Muscle of arm (tissue), 12 donors: ENCODE measurements around the gene PDPR. TPM values are rescaled to one million over a fixed set of nuclear protein-coding genes. Genes with fewer than 3 reads are reported as not detected.
"Not testable (repeated sequence)": the region's sequence is repeated elsewhere in the genome, so short reads cannot be mapped to it uniquely, and the experiment has no call there.

Source experiments
- DNase-seq: peaks from one replicate; pipeline ENCODE4 v3.0.0-alpha.2; 2013
- polyA plus RNA-seq, 12 donors: library from polyadenylated mRNA; unstranded; fragments of 120-200 nt; gene quantifications; one replicate each; pipeline ENCODE4 v1.2.1, GENCODE V29; 2013; ENCODE audit not compliant: insufficient read length in 12 of 12

PDPR gene
- polyA plus RNA-seq, 12 donors = 15.4 to 59.3 (median 22.9) TPM

DNA sequence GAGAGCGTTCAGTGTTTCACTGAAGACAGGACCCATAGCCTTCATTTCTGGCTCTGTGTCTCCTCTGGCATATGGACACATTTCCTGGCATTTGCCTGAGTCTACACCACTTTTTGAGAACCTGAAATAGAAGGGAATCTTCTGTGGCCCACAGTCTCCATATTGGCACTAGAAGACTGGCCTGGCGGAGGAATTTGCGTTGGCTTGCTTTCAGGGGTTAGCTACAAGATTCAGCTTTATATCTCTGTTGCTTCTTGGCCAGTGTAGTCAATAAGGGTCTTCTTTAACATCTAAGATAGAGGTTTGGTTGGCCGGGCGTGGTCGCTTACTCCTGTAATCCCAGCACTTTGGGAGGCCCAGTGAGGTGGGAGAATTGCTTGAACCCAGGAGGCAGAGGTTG, 46.7 kb downstream of the PDPR start:
- DNase-seq = no peak

DNA sequence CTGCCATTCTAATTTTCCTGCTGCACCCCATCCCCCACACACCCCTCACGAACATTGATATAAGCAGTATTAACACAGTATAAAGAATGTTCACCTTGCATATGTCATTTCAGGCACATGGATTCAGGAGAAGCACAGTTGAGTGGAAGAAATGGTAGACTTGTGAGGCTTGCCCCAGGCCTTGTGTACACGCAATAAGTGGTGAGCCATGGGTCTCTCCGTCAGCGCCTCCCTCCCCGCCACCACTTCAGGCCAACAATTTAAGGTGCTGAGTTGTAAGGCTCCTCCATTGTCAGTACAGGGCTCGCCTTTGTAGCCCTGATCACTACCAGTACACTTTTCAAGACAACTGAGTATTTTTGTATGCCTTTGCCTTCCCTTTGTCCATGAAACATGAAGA, 47.2 kb downstream of the PDPR start:
- no peak for DNase-seq

- DNase-seq = no peak
These were observed 47.9 kb downstream of the PDPR start for GRCh38 chr16:70162041-70162451.

GRCh38 chr16:70163596-70163995, 49.5 kb downstream of the PDPR start:
- no peak for DNase-seq

DNA sequence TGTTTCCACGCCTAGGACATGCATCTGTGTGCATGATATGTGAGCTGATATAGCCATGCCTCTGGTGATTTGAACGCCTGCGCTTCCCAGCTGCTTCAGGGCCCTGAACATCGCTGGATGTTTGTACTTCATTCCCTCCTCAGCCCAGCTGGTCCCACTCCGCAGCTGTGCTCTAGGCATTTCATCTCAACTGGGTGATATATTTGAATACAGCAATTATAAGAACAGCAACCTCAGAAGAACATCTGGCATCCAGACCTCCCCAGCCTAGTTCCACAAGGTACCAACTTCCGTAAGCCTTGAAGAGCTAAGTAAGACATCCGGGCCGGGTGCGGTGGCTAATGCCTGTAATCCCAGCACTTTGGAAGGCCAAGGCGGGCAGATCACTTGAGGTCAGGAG, 52.6 kb downstream of the PDPR start:
- DNase-seq = not testable (repeated sequence)

DNA sequence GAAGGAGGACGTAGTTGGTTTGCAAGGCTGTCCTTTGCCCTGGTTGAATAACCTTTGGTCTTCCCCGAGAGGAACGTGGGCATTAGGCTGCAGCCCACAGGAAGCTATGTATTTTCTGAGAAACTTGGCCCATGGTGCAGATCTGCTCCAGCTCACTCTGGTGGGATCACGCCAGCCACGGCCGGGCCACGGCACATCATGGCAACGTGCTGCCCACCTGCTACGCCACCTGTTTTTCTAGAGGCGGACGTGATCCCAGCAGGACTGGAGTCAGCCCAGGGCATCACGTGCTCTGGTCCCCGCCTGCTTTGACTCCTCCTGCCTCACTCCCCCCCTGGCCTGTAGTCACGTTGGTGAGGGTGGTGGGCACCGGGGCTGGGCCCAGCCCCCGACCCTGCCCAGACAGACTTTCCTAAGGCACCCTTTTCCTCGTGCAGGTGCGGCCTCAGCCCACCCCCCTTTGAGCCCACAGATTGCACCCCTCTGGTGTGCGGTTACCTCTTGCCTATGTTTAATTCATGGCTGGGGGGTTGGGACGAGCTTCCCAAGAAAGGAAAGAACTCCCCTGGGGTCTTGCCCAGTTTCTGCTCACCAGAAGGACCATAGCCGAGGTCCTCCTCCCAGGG, 59.2 kb downstream of the PDPR start, which contains the start of gene CLEC18C:
TSS of gene CLEC18C (plus strand) at position 576 of the 626 bp plus-strand sequence. CDS start 492 bp downstream, outside the sequence.
- not testable (repeated sequence) for DNase-seq

DNA sequence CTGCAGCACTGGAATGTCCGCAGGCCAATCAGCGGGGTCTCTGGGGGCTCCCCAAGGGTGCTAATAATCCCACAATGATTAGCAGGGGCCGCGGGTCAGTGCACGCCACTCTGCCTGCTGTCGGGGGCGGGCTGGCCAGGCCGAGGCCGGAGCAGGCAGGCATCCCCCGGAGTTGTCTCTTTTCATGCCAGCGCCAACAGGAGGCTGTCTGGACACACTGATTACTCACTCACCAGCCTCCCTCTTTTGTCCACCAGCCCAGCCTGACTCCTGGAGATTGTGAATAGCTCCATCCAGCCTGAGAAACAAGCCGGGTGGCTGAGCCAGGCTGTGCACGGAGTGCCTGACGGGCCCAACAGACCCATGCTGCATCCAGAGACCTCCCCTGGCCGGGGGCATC, 59.8 kb downstream of the PDPR start:
- not testable (repeated sequence) for DNase-seq

DNA sequence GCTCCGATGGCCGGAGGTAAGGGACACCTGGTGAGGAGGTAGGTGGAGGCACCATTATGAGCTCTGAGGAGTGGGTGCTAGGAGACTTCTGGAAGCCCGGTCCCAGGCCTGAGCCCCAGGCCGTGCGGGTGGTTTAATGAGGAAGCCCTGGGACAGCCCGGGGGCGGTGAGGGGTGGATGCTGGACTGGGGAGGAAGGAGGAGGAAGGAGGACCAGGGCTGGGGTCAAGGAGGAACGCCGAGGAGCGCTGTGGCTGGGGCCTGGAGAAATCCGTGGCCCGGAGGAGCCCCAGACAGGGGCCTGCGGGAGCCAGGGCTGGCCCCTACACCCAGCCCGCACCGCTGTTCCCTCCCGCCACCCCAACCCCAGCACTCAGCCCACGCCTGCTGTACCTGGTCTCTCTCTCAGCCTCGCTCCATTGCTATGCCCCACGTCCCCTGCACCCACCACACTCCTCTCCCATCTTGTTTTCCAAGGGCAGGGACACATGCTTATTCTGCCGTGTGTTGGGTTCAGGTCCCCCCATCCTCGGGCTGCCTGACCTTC, 60.3 kb downstream of the PDPR start:
- not testable (repeated sequence) for DNase-seq

GRCh38 chr16:70187858-70188607, 73.9 kb downstream of the PDPR start:
- not testable (repeated sequence) for DNase-seq

DNA sequence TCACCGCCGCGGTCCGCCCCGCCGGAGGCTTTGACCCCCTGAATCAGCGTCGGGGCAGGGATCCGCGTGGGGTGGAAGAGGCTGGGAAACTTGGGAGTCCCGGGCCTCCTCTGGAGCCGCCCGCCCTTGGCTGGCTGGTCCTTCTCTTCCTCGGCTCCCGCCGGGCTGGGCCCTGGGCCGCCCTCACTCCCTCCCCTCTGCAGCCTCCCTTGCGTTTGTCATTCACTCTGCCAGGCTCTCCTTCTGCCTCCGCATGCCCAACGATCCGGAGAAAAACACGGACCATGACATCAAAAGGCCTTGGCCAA, 74.4 kb downstream of the PDPR start:
- DNase-seq = not testable (repeated sequence)

- DNase-seq = not testable (repeated sequence)
These were observed 76.4 kb downstream of the PDPR start for GRCh38 chr16:70190574-70190973.

DNA sequence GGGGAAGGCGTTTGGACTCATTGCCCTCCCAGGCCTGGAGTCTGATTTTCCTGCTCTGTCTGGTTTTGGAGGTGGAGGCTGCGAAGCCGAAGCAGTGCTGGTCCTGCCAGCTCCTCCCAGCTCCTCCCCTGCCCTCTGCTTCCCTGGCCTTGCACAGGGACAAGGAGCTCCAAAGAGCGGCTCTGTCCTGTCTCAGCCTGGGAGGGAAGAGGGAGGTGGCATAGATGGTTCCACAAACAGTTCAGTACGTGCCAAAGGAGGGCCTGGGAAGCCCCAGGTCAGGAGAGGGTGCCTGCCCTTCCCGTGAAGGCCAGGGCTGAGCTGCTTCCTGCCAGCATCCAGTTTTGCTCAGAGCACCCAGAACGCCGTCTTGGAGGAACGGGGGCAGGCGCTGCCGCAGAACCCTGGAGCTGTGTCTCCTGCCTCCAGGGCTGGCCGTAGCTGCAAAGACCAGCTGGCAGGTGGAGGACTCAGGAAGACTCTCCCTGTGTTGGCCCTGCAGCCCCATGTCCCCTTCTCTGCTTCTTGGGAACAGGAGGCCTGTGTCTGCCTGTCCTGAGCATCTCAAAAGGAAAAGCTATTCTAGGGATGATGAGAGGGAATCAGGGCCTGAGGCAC, 82.7 kb downstream of the PDPR start:
- not testable (repeated sequence) for DNase-seq

DNA sequence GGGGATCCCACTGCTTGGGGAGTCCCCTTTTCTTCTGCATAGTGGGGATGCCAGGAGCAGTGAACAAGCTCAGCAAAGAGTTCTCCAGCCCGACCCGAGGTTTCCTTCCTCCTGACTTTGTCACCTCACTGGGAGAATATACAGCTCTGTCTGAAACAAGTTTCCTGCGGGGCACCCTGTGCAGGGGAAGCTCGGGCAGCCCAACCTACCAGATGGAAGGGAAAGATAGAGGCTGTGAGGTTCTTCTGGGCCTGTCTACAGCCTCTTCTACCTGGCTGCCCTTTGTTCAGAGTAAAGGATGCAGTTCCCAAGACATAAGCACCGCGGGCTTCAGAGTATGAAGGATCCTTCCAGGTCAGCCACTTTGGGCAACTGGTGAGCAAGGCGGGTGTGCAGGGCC, 83.5 kb downstream of the PDPR start:
- not testable (repeated sequence) for DNase-seq

DNA sequence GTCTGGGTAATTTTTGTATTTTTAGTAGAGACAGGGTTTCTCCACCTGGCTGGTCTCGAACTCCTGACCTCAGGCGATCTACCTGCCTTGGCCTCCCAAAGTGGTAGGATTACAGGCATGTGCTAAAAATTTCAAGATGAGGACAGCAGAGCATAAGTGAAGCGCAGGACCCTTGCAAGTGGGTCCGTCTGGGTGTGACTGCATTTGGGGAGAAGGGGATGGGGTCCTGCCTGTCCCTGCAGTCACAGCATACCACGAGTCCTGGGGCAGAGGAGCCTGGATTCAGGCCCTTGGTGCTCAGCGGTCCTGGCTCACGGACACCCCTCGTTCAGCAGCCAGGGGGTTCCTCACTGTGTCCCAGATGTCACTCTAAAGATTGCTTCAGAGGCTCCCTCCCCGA, 84.1 kb downstream of the PDPR start:
- DNase-seq = not testable (repeated sequence)

GRCh38 chr16:70198666-70199065, 84.5 kb downstream of the PDPR start:
- not testable (repeated sequence) for DNase-seq

GRCh38 chr16:70199170-70199569, 85.0 kb downstream of the PDPR start:
- not testable (repeated sequence) for DNase-seq

GRCh38 chr16:70200063-70200462, 85.9 kb downstream of the PDPR start:
- DNase-seq = not testable (repeated sequence)

DNA sequence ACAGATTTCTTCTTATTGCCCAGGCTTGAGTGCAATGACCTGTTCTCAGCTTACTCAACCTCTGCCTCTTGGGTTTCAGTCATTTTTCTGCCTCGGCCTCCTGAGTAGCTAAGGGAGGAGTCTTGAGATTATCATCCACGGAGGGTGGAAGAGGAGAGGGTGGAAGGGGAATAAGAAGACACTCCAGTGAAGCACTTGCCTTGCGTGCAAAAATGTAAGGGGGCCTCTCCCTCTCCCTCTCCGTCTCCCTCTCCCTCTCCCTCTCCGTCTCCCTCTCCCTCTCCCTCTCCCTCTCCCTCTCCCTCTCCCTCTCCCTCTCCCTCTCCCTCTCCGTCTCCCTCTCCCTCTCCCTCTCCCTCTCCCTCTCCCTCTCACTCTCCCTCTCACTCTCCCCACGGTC, 89.4 kb downstream of the PDPR start:
- not testable (repeated sequence) for DNase-seq

- not testable (repeated sequence) for DNase-seq
These were observed 89.9 kb downstream of the PDPR start for GRCh38 chr16:70204010-70204409.

GRCh38 chr16:70204668-70205405, 90.7 kb downstream of the PDPR start:
- not testable (repeated sequence) for DNase-seq

DNA sequence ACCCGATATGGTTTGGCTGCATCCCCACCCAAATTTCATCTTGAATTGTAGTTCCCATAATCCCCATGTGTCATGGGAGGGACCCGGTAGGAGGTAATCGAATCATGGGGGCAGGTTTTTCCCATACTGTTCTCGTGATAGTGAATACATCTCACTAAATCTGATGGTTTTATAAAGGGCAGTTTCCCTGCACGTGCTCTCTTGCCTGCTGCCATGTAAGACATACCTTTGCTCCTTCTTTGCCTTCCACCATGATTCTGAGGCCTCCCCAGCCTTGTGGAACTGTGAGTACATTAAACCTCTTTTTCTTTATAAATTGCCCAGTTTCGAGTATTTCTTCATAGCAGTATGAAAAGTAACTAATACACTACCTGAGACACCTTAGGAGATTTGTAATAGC, 92.2 kb downstream of the PDPR start:
- DNase-seq = not testable (repeated sequence)
